CD4-positive, alpha-beta T cell (primary cell): ENCODE measurements around the gene PDZD4. TPM values are rescaled to one million over a fixed set of nuclear protein-coding genes. Genes with fewer than 3 reads are reported as not detected.

Experiments used
- ATAC-seq: fragments of 200-7000 bp; cut with Tn5 transposase; one replicate; pipeline ENCODE4 v1.10.0; 2022; ENCODE audit warnings: mild to moderate bottlenecking; ENCODE audit not compliant: poor library complexity
- CTCF ChIA-PET: fragments of 350-600 bp; sonication (Branson Sonifier 250); formaldehyde crosslinking; loops from one replicate; lab custom pipeline; 2021; ENCODE audit warnings: antibody characterized with exemption, inconsistent platforms; lab: Charles Lee
- POLR2A ChIA-PET: fragments of 350-600 bp; sonication (Branson Sonifier 250); formaldehyde crosslinking; loops from one replicate; lab custom pipeline; 2021; ENCODE audit warnings: antibody characterized with exemption, inconsistent platforms; lab: Charles Lee
- DNase-seq, 14 experiments: peaks; one replicate each; pipeline ENCODE4 v3.0.0-alpha.2; 2013 to 2020; ENCODE audit warnings: mixed read lengths in 2 of 14
- H3K27ac ChIP-seq, 2 donors: one replicate each; pipeline versions ENCODE4 v1.5.1 to v1.7.0; 2013; ENCODE audit warnings: low read length in 2 of 2, low read depth in 1 of 2, mild to moderate bottlenecking in 1 of 2
- H3K27me3 ChIP-seq, 2 experiments: 1 replicate in 1 of 2; 2 replicates in 1 of 2; pipeline versions ENCODE4 v1.6.1 to v1.7.0; 2013; ENCODE audit warnings: low read length in 2 of 2, control low read depth in 1 of 2, mild to moderate bottlenecking in 1 of 2, moderate library complexity in 1 of 2; ENCODE audit not compliant: insufficient read depth in 2 of 2, control insufficient read depth in 1 of 2
- H3K36me3 ChIP-seq: one replicate; pipeline ENCODE4 v1.6.1; 2013; ENCODE audit warnings: low read length, control low read depth; ENCODE audit not compliant: insufficient read depth
- H3K4me1 ChIP-seq: one replicate; pipeline ENCODE4 v1.6.1; 2013; ENCODE audit warnings: low read length, control low read depth; ENCODE audit not compliant: insufficient read depth
- H3K4me3 ChIP-seq: one replicate; pipeline ENCODE4 v1.5.1; 2013; ENCODE audit warnings: mild to moderate bottlenecking, low read length, moderate library complexity
- H3K9me3 ChIP-seq, 2 experiments: 1 replicate in 1 of 2; 2 replicates in 1 of 2; pipeline versions ENCODE4 v1.6.1 to v1.7.0; 2013; ENCODE audit warnings: low read length in 2 of 2, mild to moderate bottlenecking in 2 of 2, control low read depth in 1 of 2, moderate library complexity in 1 of 2; ENCODE audit not compliant: control insufficient read depth in 1 of 2, insufficient read depth in 1 of 2
- H3K27ac Mint-ChIP-seq: one replicate; pipeline ENCODE4 v1.8.0; 2020; ENCODE audit warnings: mixed read lengths
- H3K27me3 Mint-ChIP-seq: one replicate; pipeline ENCODE4 v1.8.0; 2021; ENCODE audit warnings: mixed read lengths
- H3K36me3 Mint-ChIP-seq: one replicate; pipeline ENCODE4 v1.8.0; 2021; ENCODE audit warnings: low read depth, mixed read lengths
- H3K4me1 Mint-ChIP-seq: one replicate; pipeline ENCODE4 v1.8.0; 2021; ENCODE audit warnings: low read depth, mixed read lengths
- H3K4me3 Mint-ChIP-seq: one replicate; pipeline ENCODE4 v1.8.0; 2020; ENCODE audit warnings: mild to moderate bottlenecking, mixed read lengths
- H3K9me3 Mint-ChIP-seq: one replicate; pipeline ENCODE4 v1.8.0; 2020; ENCODE audit warnings: mixed read lengths
- intact Hi-C, 2 experiments: fragments of 100-400 bp; cut with DNase I in 1 of 2; cut with micrococcal nuclease in 1 of 2; formaldehyde crosslinking; loops; one replicate each; pipeline versions ENCODE4 v1.15.1 to v1.9.0; 2023 to 2025; cut with DNase I, micrococcal nuclease
- total RNA-seq, 174 experiments: library from RNA in 2 of 174; stranded (reverse) in 2 of 174; gene quantifications; one replicate each; pipeline ENCODE4 v1.2.3 and lab custom pipeline; 2021 to 2026
- TF ChIP-seq, protein P1 (sequence below): fragments of 200-600 bp; IDR thresholded peaks from one replicate; pipeline ENCODE4 v1.8.0; 2022; ENCODE audit warnings: antibody characterized with exemption, mild to moderate bottlenecking

Gene PDZD4
- total RNA-seq, 2 experiments from 2014 or later, result 24.8 to 26.8 TPM

DNA sequence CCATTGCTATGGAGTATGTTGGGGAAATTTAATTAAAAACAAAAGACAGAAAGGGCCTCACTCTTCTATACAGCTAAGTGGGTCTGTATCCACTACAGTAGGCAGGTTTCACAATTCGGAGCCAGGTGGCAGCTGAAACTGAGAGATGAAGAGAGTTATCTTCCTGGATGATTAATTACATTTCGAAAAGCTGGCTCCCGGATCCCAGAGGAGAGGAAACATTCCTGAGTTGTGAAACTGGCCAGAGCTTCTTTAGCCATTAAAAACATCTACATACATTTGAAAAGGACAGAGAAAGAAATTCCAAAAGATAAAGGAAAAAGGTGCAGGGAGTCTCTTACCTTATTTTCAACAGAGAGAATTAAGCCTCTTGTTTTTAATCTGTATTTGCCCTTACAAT lies 15.5 kb upstream of the PDZD4 start:
- Mint-ChIP-seq H3K27me3 (peaks cover 6% of the 10 kb centered on the region), H3K9me3 (no peaks in the 10 kb centered on the region), H3K4me3 (no peak overlapping the region), H3K4me1 (no peaks in the 10 kb centered on the region), H3K27ac (no peak overlapping the region), H3K36me3 (no peaks in the 10 kb centered on the region)
- Histone ChIP-seq H3K36me3 (no peaks in the 10 kb centered on the region), H3K27ac (no peak overlapping the region), H3K4me3 (no peak overlapping the region), H3K9me3 (no peaks in the 10 kb centered on the region), H3K4me1 (no peaks in the 10 kb centered on the region), H3K27me3 (no peaks in the 10 kb centered on the region)
- CTCF ChIA-PET, result no interaction called here
- DNase-seq (no peak), ATAC-seq (no peak)
- intact Hi-C loops, result no loop called here
- POLR2A ChIA-PET, result no interaction called here
- TF ChIP-seq, protein P1, sequence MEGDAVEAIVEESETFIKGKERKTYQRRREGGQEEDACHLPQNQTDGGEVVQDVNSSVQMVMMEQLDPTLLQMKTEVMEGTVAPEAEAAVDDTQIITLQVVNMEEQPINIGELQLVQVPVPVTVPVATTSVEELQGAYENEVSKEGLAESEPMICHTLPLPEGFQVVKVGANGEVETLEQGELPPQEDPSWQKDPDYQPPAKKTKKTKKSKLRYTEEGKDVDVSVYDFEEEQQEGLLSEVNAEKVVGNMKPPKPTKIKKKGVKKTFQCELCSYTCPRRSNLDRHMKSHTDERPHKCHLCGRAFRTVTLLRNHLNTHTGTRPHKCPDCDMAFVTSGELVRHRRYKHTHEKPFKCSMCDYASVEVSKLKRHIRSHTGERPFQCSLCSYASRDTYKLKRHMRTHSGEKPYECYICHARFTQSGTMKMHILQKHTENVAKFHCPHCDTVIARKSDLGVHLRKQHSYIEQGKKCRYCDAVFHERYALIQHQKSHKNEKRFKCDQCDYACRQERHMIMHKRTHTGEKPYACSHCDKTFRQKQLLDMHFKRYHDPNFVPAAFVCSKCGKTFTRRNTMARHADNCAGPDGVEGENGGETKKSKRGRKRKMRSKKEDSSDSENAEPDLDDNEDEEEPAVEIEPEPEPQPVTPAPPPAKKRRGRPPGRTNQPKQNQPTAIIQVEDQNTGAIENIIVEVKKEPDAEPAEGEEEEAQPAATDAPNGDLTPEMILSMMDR, result no peak

DNA sequence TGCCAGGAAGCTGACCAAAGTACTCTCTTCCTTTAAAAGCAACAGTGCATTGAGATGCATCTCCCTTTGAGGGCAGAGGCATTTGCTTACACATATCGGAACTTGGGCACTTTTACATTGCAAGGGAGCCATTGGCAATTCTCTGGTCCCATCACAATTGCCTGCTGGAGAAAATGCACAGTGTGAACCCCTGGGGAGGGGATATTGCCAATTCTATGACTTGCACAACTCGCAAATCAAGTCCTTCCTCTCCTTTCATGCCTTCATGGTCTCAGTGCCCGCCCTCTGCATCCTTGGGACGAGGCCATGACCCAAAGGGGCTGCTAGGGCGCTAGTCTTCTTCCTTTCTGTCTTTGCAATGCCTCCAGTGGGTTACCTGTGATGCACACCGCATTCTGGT lies 14.9 kb upstream of the PDZD4 start:
- peaks cover 6% of the 10 kb centered on the region for H3K27me3 Mint-ChIP-seq
- H3K36me3 Mint-ChIP-seq, result no peaks in the 10 kb centered on the region
- no peak for DNase-seq
- intact Hi-C loops, result no loop called here
- H3K9me3 ChIP-seq, result no peaks in the 10 kb centered on the region
- H3K9me3 Mint-ChIP-seq, result no peaks in the 10 kb centered on the region
- no peak overlapping the region for H3K27ac Mint-ChIP-seq
- H3K4me3 Mint-ChIP-seq, result no peak overlapping the region
- H3K4me1 Mint-ChIP-seq, result no peaks in the 10 kb centered on the region
- H3K27me3 ChIP-seq, result no peaks in the 10 kb centered on the region
- no peaks in the 10 kb centered on the region for H3K36me3 ChIP-seq
- POLR2A ChIA-PET, result no interaction called here
- ATAC-seq, result no peak
- TF ChIP-seq, protein P1, result no peak
- no peak overlapping the region for H3K27ac ChIP-seq
- no peaks in the 10 kb centered on the region for H3K4me1 ChIP-seq
- CTCF ChIA-PET, result no interaction called here
- no peak overlapping the region for H3K4me3 ChIP-seq

DNA sequence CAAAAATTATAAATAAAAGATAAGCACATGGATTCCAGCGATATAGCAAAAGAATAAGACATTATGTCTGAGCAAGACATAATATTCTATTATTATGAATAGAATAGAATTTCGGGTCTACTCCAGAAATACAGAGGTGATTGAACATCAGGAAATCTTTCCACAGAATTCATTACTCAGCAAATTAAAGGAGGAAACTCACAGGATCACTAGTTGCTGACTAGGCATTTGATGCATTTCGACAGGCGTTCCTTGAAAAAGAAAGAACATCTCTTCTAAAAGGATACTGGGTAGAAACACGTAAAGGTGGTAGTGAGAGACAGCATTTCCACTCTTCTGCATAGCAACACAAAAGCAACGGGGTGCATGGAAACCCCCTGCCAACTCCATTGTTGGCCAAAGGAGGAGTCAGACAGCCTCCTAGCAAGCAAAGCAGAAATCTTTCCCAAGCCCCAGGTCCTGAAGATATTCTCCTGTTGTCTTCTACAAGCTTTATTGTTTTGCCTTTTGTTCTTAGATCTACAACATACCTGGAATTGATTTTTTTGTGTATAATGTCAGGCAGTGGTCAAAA lies 14.3 kb upstream of the PDZD4 start:
- no peaks in the 10 kb centered on the region for H3K36me3 ChIP-seq
- no peaks in the 10 kb centered on the region for H3K36me3 Mint-ChIP-seq
- H3K27ac Mint-ChIP-seq, result no peak overlapping the region
- POLR2A ChIA-PET, result no interaction called here
- CTCF ChIA-PET, result no interaction called here
- no peaks in the 10 kb centered on the region for H3K27me3 ChIP-seq
- no peaks in the 10 kb centered on the region for H3K9me3 Mint-ChIP-seq
- no peaks in the 10 kb centered on the region for H3K4me1 Mint-ChIP-seq
- H3K4me3 Mint-ChIP-seq, result no peak overlapping the region
- ATAC-seq (no peak), DNase-seq (no peak)
- intact Hi-C loops, result no loop called here
- H3K27me3 Mint-ChIP-seq, result peaks cover 6% of the 10 kb centered on the region
- H3K9me3 ChIP-seq, result no peaks in the 10 kb centered on the region
- no peak overlapping the region for H3K27ac ChIP-seq
- no peak overlapping the region for H3K4me3 ChIP-seq
- TF ChIP-seq, protein P1, result no peak
- no peaks in the 10 kb centered on the region for H3K4me1 ChIP-seq
